GM18502 (cell line): Measurements from ENCODE around the gene SLC36A3.
"Not testable (repeated sequence)": the region's sequence is repeated elsewhere in the genome, so short reads cannot be mapped to it uniquely, and the experiment has no call there.

Experiments
- ATAC-seq: cut with Tn5 transposase; IDR thresholded peaks from one replicate; pipeline ENCODE4 v1.9.1; 2021; ENCODE audit warnings: mild to moderate bottlenecking; ENCODE audit not compliant: unreplicated experiment, poor library complexity

The SLC36A3 gene

DNA sequence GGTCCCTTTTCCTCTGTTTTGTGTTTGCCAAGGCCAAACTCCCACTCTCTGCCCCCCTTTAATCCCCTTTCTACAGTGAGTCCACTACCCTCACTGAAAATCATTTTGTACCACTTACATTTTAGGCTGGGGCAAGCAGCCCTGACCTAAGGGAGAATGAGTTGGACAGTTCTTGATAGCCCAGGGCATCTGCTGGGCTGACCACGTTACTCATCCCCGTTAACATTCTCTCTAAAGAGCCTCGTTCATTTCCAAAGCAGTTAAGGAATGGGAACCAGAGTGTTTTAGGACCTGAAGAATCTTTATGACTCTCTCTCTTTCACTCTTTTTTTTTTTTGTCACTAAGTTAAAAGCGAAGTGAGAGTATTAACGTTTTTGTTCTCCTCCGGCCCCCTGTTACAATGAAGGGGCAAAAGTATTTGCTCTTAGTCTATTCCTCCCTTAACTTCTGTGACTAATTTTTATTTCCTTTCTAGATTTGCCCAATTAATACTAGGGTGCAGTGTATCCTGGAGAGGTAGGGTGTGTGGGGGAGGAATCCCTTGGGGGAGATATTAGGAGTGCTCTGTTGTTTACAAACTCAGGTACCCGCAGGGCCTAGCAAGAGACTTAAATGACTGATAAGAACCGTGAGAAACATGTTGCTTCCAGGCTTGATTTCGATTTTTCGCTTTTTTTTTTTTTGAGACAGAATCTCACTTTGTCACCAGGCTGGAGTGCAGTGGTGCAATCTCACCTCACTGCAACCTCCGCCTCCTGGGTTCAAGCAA lies 35.9 kb downstream of the SLC36A3 start:
- no peak for ATAC-seq

DNA sequence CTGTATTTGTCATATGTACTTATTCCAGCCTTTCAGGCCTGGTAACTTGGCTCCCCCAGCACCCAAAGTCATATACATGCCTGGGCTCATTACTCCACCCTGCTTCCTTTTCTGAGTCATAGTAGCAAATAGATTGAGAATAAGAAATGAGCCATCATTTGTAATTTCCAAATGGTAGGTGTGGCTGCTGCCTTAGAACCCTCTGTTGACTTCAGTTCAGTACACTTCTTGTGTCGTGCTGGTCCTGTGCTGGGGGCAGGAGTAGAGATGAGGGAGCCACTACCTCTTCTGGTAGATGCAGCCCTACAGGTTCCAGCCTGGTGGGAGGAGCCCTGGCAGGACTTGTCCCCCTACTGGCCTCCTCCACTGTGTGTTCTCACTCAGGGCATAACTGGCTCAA lies 39.5 kb downstream of the SLC36A3 start:
- peak; percentile 76 for ATAC-seq

GRCh38 chr5:151262532-151262931 lies 41.0 kb downstream of the SLC36A3 start:
- ATAC-seq, result no peak

GRCh38 chr5:151259931-151260330 lies 43.6 kb downstream of the SLC36A3 start:
- ATAC-seq, result no peak

DNA sequence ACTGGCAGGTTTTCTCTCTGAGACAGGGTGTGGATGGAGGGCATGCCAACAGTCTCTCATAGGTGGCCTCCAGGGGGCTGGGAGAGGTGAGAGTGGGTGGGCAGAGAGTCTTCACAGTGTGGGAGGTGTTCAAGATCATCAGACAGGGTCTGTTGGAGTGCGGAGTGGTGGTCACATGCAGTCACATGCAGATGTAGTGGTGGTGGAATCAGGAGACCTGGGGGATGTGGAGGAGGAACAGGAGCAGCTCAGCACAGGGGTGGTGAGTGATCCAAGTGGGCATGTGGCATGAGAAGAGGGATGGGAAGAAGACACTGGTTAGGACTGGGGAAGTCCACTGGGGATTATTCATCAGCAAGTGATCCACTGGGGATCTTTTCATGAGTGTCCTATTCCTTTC lies 44.8 kb downstream of the SLC36A3 start:
- no peak for ATAC-seq

- no peak for ATAC-seq
Observed at GRCh38 chr5:151258201-151258611, 45.4 kb downstream of the SLC36A3 start.

GRCh38 chr5:151257731-151258181 lies 45.8 kb downstream of the SLC36A3 start:
- peak; percentile 33 for ATAC-seq

- ATAC-seq, result peak; percentile 53
Observed at GRCh38 chr5:151255621-151256286, 47.8 kb downstream of the SLC36A3 start.

GRCh38 chr5:151254990-151255389 lies 48.6 kb downstream of the SLC36A3 start:
- not testable (repeated sequence) for ATAC-seq

DNA sequence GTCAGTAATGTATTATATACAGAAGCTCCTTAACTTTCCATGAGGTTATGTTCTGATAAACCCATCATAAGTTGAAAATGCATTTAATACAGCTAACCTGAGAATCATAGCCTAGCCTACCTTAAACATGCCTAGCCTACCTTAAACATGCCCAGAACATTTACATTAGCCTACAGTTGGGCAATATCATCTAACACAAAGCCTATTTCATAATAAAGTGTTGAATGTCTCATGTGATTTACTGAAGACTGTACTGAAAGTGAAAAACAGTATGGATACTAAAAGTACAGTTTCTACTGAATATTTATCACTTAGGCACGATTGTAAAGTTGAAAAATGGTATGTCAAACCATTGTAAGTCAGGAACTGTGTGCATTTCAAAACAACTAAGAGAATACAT lies 49.0 kb downstream of the SLC36A3 start:
- ATAC-seq, result no peak

DNA sequence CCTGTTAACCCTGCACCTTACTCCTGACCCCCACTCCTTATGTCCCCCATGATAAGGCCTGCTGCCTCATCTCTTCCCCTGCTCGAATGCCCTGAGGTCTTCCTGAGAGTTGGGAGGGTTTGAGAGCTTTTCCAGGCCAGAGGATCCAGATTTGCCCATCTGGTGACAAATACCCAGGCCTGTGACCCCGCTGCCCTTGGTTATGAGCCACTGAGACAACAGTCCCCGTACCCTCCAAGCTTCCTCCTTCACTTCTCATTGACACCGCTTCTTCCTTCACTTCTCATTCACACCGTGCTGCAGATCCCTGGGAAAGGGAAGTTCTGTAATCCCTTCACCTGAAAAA lies 50.0 kb downstream of the SLC36A3 start:
- no peak for ATAC-seq

DNA sequence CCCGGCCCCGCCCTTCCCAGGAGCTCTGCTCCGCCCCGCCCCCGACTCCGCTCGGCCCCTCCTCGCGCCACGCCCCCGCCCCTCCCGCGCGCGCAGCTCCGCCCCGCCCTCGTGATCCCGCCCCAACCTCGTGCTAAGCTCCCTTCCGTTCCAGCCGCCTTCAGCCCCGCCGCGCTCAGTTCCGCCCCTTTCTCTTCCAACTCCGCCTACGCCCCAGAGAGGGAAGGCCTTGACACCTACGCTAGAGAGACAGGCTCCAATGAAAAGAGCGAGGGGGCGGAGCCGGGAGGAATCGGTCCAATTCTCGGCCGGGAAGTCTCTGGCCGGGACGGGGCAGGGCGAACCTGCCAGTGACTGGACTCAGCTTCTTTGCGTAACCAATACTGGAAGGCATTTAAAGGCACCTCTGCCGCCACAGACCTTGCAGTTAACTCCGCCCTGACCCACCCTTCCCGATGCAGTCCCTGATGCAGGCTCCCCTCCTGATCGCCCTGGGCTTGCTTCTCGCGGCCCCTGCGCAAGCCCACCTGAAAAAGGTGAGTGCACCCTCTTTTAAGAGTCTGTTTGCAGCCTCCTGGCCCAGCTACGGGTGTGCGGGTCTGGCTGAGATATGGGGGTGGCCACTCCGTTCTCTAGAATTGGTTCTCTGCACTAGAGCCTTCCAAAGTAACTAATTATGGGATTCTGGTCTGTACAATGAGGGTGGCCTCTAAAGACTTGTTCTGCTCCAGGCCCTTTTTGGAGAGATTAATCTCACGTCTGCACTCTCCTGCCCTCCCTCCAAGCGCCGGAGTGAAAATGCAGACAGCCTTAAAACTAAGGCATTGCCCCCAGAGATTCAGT lies 50.6 kb downstream of the SLC36A3 start, which contains the start of gene GM2A:
GM2A (plus strand) TSS at position 424 of the 843 bp plus-strand sequence; CDS start at position 456, 32 bp downstream.
- peak; percentile 78 for ATAC-seq

- no peak for ATAC-seq
Observed at GRCh38 chr5:151251621-151252020, 51.9 kb downstream of the SLC36A3 start.

GRCh38 chr5:151251001-151251551 lies 52.5 kb downstream of the SLC36A3 start:
- ATAC-seq, result no peak

DNA sequence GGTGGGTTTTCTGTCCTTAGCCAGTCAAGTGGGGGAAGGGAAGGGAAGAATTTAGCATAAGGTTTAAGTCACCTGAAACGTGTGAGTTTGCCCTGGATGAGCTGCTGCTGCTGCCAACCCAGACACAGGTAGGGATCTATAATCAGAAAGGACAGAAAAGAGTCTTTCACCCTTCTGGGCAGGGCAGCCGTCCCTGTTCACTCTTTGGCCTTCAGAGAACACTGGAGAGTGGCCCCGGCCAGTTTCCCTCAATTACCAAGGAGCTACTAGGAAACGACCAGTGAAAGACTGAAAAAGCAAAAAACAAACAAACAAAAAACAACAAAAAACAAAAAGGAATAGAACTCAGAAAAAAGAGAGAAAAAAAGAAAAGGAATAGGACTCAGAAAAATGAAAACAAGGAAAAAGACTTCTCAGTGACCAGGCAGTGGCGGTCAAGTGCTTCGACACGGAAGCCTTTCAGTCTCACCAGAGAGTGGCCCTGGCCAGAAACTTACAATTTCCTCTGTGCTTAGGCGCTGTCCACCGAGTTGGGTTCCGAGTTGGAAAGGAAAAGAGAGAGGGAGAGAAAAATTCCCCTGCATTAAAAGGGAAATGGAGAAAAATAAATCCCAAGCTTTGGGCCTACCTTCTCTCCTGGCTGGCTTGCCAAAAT lies 53.1 kb downstream of the SLC36A3 start:
- no peak for ATAC-seq

- no peak for ATAC-seq
Observed at GRCh38 chr5:151249281-151249680, 54.3 kb downstream of the SLC36A3 start.

- no peak for ATAC-seq
Observed at GRCh38 chr5:151248651-151249050, 54.9 kb downstream of the SLC36A3 start.

DNA sequence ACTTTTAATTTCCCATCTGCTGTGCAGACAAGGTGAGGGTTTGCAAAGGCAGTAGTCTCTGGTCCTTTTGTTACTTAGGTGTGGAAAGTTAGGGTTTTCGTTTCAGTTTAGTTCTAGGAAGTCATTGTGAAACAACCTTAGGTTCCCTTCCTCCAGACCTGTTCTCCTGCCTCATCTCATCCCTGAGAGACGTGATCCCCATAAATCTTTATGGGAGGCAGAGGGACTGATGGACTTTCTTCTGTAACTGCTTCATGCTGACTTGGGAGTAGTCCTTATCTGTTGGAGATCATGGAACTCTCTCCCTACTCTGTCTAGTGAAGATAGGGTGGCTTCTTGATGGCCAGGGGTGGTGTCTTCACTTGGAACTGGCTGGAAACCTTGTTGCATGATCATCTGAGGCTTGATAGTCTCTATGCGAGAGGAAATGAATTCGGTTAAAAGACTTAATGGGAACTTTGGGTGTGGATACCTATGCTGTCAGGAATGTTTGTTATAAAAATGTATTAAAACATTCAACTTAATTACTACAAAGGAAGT lies 57.8 kb downstream of the SLC36A3 start:
- ATAC-seq, result no peak

DNA sequence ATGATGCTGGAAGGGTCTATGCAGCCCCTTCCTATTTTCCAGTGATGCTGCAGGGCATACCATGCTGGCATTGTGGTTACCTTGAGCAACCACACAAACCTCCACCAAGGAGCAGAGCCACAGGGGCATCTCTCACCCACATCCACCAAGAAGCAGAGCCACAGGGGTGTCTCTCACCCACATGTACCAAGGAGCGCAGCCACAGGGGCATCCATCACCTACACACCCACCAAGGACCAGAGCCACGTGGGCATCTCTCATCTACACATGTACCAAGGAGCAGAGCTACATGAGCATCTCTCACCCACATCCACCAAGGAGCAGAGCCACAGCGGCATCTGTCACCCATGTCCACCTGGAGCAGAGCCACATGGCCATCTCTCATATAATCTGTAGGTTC lies 59.4 kb downstream of the SLC36A3 start:
- no peak for ATAC-seq

GRCh38 chr5:151243564-151243963 lies 60.0 kb downstream of the SLC36A3 start:
- ATAC-seq, result no peak
